ENCODE data around the gene MIA3. TPM values are rescaled to one million over a fixed set of nuclear protein-coding genes. Genes with fewer than 3 reads are reported as not detected.

Gene MIA3
- total RNA-seq, 1 donor: 81.0 TPM

DNA sequence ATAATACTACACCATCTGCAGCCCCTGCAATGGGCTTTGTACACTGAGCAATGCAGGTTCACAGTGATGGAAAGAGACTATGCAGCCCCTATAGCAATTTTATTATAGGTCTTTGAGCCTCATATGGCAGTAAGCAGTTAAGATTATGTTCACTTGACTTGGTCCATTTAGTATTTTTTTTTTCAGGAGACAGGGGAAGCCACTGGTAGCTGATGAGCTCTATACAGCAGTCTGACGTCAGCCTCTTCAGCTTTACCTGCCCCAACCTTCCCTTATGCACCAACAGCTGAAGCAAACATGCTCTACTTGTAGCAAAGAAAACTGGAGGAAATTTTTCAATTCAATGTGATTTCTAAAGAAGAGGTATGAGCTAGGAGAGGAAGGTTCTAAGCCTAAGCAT lies 62.2 kb downstream of the MIA3 start:
- DNase-seq (ENCODE audit: low read depth): no peak
- no peak overlapping the region for H3K4me3 ChIP-seq (ENCODE audit: low read depth, low read length)
- TF ChIP-seq, protein P1, sequence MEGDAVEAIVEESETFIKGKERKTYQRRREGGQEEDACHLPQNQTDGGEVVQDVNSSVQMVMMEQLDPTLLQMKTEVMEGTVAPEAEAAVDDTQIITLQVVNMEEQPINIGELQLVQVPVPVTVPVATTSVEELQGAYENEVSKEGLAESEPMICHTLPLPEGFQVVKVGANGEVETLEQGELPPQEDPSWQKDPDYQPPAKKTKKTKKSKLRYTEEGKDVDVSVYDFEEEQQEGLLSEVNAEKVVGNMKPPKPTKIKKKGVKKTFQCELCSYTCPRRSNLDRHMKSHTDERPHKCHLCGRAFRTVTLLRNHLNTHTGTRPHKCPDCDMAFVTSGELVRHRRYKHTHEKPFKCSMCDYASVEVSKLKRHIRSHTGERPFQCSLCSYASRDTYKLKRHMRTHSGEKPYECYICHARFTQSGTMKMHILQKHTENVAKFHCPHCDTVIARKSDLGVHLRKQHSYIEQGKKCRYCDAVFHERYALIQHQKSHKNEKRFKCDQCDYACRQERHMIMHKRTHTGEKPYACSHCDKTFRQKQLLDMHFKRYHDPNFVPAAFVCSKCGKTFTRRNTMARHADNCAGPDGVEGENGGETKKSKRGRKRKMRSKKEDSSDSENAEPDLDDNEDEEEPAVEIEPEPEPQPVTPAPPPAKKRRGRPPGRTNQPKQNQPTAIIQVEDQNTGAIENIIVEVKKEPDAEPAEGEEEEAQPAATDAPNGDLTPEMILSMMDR (IDR thresholded peaks at IDR 0.05; ENCODE audit: insufficient read depth, low read length): no peak

DNA sequence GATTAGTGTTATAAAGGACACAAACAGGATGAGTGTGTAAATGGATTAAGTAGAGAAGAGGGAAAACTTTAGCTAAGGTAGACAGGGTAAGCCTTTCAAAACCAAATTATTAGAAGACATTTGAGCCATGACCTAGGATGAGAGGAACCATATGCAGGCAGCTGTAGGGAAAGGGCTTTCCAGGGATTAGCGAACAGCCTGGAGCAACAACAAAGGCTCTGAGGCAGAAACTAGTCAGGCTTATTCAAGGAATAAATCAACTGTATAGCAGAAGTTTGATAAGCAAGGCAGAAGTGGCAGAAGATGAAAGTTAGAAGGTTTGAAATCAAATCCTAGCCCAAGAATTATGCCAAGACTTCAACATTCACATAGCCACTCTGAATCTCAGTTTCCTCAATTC lies 73.1 kb downstream of the MIA3 start:
- no peak for DNase-seq (ENCODE audit: low read depth)
- H3K4me3 ChIP-seq (ENCODE audit: low read depth, low read length): no peak overlapping the region
- TF ChIP-seq, protein P1 (IDR thresholded peaks at IDR 0.05; ENCODE audit: insufficient read depth, low read length): no peak

DNA sequence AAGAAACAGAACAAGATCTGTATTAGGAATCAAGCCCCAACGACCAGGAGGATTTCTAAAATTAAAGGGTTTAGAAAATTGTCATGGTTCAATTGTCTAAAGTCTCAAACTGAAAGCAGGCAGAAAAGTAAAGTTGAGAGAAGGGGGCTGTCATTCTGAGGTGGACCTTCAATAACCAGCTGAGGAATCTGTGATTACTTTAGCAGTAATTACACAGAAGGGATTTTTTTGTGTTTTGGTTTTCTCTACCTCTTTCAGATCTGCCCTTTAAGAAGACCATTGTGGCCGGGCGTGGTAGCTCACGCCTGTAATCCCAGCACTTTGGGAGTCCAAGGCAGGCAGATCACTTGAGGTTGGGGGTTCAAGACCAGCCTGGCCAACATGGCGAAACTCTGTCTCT lies 77.0 kb downstream of the MIA3 start:
- TF ChIP-seq, protein P1 (IDR thresholded peaks at IDR 0.05; ENCODE audit: insufficient read depth, low read length): no peak
- H3K4me3 ChIP-seq (ENCODE audit: low read depth, low read length): no peak overlapping the region
- DNase-seq (ENCODE audit: low read depth): no peak

DNA sequence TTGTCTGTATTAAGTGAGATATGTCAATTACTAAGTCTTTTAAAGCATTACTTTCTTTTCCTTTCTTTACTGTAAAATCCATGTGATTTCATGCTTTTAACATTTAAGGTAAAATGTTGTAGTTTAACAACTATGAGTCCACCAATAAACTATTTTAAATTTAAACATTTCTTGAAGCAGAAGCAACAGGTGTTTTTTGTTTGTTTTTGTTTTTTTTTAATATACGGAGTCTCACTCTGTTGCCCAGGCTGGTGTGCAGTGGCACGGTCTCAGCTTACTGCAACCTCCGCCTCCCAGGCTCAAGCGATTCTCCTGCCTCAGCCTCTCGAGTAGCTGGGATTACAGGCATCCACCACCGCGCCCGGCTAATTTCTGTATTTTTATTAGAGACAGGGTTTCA lies 78.8 kb downstream of the MIA3 start:
- no peak for DNase-seq (ENCODE audit: low read depth)
- TF ChIP-seq, protein P1 (IDR thresholded peaks at IDR 0.05; ENCODE audit: insufficient read depth, low read length): no peak
- H3K4me3 ChIP-seq (ENCODE audit: low read depth, low read length): no peak overlapping the region

DNA sequence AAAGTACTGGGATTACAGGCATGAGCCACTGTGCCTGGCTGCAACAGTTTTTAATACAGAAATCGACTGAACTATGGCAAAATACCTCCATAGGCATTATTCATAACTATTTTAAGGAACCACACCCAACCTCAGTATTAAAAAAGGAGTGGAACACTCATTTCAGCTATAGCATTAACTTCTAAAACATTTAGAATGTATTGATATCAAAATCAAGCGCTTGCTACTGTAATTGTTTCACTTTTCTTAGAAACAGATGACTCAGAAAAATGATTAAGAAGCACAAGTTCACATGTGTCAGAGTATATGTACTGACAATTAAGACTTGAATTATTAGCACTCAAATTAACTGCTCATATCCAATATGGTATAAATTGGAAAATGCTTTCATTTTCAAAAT lies 79.3 kb downstream of the MIA3 start:
- no peak overlapping the region for H3K4me3 ChIP-seq (ENCODE audit: low read depth, low read length)
- TF ChIP-seq, protein P1 (IDR thresholded peaks at IDR 0.05; ENCODE audit: insufficient read depth, low read length): no peak
- DNase-seq (ENCODE audit: low read depth): no peak

DNA sequence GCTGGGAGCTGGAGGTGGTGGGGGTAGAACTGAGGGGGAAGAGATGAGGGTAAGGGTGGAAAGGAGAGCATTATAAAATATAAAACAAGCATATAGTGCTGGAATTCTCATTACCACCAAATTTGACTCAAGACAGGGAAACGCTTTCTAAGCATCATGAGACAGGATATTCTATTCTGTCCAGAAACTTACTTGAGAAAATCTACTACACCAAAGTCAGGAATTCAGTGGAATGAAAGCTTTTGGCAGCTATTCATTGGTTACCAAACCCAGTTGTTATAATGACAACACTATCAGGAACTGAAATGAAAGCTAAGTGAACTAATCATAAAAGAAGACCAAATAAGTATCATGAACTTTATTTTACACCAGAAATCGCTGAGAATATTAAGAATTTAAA lies 79.9 kb downstream of the MIA3 start:
- DNase-seq (ENCODE audit: low read depth): peak; percentile 80
- no peak overlapping the region for H3K4me3 ChIP-seq (ENCODE audit: low read depth, low read length)
- TF ChIP-seq, protein P1 (IDR thresholded peaks at IDR 0.05; ENCODE audit: insufficient read depth, low read length): no peak

DNA sequence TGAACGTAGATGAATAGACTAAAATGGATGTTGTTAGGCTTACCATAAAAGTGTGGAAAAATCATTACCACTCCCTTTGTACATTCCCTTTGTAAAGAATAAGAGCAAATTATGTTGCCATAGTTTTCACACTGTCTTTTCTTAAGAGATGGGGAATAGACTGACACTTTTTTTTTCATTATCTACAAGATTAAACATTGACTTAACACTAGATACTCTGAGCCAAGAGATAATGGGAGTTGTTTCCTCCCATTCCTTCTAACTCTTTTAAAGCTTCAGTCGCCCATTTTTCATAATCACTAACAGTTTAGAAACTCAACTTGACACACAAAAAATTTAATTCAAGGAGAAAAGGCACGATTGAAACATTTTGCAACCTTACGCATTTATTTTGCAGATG lies 84.3 kb downstream of the MIA3 start:
- TF ChIP-seq, protein P1 (IDR thresholded peaks at IDR 0.05; ENCODE audit: insufficient read depth, low read length): no peak
- no peak overlapping the region for H3K4me3 ChIP-seq (ENCODE audit: low read depth, low read length)
- no peak for DNase-seq (ENCODE audit: low read depth)

All from fibroblast of the aortic adventitia (primary cell).